Measurements from ENCODE around the gene CAMKMT.

The CAMKMT gene

DNA sequence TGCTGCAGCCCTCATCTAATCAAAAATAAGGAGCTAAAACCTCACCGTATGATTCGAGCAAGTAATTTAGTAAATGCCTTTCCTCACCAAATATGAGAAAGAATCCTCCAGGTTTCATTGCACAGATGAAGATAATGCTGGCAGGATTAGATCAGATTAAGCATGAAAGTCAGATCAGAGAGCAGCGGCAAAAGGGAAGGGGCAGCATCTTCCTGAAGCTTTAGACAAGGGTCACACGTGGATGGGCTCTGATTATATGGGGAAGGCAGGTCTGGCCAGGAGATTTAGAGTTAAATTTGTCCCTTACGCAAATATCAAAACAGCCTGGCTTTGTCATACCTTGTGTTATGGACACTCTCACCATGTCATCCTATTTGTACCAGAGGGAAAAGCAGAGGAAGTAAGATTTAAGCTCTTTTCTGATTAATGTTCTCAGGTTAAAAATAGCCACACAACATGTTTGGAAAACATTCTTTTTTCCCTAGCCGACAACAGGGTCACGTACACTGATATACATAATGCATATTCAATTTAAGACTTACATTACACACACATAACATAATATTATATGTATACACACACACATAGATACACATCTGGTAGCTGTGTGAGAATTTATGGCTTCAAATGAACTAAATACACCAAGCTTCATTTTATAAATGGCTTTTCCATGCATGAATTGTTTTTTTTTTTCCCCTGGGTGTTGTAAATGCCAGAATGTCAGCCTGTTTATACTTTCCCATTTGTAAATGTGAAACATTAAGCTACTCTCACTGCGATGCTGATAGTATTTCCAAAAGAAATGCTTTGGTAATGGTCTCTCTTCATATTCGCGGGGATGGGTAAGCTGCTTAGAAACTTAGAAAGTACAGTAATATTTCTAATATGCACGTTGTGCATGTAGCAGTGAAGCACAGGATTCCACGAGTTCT is 383.5 kb downstream of the CAMKMT start:
- no peak for DNase-seq (ENCODE audit: low read depth)

DNA sequence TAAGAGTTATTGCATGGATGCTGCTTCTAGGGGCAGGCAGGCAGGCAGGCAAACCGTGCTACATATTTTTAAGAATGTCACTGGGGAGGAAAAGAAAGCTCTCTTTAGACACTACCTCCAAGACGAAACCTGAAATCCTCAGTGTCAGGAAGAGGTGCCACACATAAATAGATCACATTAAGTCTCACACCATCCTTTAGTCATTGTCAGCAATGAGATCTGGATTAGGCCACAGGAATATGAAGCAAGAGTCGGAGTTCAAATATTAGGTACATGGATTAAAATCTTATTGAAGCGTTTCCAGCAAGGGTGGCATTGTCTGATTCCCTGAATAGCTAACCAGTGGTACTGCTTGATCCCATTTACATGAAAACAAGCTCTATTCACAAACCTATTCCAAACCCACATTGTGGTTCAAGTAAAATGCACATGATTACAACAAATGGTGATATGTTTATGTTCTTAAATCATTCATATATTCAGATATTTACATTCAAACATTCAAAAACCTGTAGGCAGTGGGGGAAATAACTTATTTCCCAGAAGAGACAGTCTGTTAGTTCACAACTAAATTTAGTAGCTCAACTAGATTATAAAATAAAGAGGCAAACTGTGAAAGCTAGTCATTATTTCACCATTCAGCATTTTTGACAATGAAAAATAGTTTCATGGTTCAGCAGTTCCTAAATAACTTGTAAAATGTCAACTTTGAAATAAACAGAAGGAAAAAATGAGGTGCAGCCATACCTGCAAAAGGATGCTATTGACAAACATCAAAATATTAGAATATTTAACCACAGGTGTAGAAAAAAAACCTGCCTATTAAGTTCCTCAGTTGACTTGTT is 384.4 kb downstream of the CAMKMT start:
- no peak for DNase-seq (ENCODE audit: low read depth)

DNA sequence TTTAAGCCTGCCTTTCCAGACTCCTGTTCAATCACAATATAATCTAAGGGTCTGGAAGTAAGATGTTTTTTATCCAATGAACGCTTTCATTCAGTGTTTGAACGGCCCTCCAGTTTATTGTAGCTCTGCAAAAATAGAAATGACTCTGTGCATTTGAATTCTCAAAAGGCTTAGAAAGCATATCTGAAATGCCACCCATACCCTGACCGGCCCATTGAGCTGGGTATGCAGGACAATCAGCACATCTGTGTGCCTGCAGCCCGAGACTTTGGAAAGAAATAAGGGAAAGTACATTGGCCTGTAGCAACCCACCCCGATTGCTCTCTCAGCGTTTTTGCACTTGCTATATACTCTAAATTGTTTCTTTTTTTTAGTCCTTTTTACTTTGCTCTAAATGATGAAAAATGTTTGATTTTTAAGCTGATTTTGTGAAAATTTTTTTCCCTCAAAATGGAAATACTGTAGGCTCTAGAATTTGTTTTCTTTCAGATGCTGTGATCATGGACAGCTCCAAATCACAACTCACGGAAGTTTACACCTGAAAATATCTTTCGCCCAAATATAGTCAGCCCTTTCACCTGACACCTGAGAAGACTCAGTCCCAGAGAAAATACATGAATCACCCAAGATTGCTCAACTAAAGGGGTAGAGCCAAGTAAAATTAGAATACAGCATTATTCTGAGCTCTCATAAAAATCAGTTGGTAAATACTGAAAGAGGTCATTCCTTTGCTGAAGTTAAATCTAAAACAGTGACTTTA is 385.3 kb downstream of the CAMKMT start:
- DNase-seq (ENCODE audit: low read depth): no peak

DNA sequence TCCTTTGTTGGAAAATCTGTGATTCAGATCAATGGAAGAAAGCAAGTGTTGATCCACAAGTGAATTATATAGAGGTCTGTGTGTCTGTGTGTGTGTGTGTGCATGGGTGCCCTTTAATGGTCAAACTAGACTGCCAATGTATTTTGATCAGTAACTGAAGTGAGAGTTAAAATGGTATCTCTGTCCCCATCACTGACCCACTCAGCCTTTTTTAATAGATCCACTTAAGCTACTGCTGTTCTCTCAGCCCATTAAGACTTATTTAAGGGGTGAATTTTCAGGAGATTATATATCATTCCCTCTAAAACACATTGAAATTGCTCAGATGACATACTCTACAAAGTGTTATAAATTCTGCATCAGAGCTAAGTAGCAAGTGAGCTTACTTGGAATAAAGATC is 386.0 kb downstream of the CAMKMT start:
- DNase-seq (ENCODE audit: low read depth): no peak

DNA sequence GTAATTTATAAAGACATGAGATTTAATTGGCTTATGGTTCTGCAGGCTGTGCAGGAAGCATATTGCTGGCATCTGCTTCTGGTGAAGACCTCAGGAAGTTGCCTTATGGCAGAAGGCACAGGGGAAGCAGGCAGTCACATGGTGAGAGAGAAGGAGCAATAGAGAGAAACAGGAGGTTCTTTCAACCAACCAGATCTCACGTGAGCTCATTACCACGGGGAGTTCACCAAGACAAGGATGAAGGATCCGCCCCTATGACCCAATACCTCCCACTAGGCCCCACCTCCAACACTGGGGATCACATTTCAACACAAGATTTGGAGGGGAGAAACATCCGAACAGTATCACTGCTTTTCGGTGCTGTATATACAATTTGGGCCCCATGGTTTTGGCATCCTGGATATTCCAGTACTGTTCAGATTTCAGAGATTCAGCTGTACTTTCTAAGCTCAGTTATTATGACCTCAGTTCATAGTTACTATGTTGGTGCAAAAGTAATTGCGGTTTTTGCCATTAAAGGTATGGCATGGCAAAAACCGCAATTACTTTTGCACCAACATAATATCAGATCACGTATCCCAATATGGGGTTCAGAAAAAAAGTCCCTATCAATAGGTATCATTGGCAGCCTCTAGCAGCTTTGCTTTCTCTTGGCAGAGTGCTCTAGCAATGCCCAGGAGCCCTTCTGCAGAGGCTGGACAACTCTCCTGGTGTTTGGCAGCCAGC is 390.2 kb downstream of the CAMKMT start:
- no peak for DNase-seq (ENCODE audit: low read depth)

DNA sequence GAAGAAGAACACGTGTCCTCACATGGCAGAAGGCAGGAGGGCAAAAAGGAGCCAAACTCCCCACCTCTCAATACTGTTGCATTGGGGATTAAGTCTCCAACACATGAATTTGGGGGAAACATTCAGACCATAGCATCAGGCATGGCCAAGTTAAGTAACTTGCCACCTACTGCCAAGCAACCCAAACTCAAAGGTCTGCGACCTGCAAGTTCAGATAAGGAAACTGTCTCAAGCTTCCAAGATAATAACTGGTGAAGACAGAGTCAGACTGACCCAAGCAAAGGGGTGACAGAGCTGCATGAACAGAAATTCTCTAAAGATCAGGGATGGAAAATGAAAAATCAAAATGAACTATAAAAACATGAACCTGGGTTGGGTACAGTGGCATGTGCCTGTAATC is 391.0 kb downstream of the CAMKMT start:
- DNase-seq (ENCODE audit: low read depth): no peak

DNA sequence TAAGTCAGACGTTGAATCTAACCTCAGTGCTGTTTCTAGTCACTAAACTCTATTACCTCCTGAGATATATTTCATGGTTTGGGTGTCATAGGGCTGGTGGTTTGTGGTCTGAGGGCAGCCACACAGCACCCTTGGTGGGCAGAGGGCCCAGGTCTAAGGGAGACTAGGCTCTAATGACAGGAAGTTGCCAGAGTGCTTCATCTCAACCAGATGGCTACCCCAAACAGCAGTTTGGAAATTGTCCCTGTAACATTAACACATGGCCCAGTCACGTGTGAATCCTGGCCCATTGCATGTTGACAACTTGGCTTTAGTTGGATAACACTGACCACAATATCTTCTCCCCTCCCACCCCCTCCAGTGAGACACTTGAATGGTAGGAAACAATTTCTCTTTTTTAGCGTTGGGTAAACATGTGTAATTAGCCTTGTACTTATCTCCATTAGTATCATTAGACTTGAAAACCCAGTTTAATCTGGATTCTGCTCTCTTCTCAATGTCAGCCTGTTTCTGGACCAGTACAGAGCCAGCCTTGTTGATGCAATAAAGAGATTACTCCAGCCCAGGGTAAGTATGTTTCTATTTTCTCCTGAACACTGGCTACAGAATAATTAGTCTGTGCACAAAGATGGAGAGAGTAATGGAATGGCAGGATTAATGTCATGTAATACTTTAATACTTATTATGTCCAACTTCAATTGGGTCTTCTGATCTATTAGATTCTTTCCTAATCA is 392.0 kb downstream of the CAMKMT start:
- no peak for DNase-seq (ENCODE audit: low read depth)

DNA sequence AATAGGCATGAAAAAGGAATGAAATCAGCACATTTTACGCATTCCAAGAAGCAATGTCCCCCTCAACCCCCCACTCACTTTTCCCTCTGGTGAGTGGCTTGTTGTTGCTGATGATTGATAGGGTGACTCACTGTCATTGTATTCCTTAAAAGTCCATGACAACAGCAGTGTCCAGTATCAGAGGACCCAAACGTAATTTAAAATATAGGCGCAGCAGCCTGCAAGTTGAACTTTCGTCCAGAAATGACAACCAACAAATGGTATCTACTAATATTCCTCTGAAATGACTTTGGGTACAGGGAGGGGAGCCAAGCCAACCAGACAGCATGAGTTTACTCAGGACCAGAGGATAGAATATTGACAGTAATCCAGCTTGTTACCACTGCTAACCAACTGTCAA is 396.8 kb downstream of the CAMKMT start:
- DNase-seq (ENCODE audit: low read depth): no peak

DNA sequence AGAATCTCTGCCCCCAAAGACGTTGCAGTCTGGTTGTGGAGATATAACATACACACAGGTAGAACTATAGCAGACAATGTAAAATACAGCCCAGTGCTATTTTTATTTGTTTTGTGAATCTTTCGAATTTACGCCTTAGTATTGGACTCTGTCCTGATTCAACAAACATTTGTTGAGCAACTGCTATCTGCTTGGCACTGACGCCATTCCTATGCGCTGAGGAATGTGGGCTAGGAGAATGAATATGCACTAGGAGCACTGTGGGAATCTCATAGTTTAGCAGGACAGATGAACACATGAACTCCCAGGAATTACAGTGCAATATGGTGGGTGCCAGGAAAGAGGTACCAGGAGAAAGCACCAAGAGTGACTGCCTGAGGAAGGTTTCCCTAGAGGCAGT is 398.1 kb downstream of the CAMKMT start:
- DNase-seq (ENCODE audit: low read depth): no peak

DNA sequence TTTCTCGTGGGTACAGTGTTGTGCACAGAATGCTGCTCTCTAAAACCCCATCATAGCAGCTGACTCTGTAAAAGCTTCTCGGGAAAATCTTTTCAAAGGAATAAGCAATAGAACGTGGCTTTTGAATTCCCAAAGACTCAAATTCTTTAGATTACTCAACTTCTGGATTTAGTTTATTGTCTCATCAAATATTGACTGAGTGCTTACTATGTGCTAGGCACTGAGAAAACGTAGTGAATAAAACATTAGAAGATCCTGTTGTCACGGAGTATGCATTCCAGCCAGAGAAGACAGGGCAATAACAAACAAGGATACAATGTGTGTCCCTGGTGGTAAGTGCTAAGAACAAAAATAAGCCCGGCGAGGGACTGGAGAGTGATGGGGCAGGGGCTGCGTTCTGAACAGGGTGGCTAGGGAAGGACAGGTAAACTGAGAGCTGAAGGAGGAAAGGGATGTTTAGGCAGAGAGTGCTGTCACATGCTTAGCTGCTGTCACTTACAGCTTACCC is 401.6 kb downstream of the CAMKMT start:
- no peak for DNase-seq (ENCODE audit: low read depth)

DNA sequence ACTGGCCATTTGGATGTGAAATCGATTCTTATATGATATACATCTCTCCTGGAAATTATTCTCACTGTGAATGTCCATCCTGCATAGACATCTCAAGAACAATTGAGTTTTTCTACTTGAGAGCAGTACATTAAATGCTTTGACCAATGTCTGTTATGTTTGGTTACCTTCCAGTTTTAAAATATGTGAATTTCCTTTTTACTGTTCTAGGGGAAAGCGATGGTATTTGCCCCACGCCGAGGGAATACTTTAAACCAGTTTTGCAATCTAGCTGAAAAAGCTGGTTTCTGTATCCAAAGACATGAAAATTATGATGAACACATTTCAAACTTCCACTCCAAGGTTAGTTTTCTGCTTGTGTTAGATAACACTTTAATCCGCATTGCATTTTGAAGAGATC is 404.5 kb downstream of the CAMKMT start:
- no peak for DNase-seq (ENCODE audit: low read depth)

DNA sequence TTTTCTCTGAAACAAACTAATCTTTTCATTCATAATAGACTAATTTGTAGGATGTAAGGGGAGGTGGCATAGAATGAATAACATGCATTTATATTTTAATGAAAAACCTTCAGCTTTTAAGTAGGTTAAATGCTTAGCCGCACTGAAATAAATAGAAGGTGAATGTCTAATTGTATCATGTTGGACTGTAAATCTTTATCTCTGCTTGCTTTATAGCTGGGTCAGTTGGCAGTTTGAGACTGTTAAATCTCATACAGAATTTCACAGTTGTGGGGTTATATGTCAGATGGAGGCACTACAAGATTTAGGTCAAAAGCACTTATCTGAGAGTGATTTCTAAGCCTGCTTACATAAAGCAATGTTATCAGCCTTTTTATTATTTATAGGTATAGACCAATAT is 405.0 kb downstream of the CAMKMT start:
- DNase-seq (ENCODE audit: low read depth): no peak

DNA sequence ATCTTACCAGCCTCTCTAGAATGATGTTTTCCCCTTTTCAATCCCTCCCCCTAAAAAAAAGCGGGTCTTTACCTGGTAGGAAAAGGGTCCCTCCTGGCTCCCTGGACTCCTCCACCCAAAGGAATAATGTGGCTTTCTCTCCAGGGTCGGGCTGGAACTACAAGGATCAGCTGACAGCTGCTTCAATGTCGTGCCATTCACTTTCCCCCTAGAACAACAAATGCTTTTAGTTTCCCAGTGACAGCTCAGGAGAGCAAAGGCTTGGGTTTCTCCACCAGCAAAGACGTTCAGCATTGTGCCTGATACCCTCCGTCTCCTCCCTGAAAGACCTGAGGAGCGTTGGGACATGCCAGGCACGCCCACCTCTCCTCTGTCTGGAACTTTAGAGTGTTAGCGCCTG is 405.9 kb downstream of the CAMKMT start:
- no peak for DNase-seq (ENCODE audit: low read depth)

DNA sequence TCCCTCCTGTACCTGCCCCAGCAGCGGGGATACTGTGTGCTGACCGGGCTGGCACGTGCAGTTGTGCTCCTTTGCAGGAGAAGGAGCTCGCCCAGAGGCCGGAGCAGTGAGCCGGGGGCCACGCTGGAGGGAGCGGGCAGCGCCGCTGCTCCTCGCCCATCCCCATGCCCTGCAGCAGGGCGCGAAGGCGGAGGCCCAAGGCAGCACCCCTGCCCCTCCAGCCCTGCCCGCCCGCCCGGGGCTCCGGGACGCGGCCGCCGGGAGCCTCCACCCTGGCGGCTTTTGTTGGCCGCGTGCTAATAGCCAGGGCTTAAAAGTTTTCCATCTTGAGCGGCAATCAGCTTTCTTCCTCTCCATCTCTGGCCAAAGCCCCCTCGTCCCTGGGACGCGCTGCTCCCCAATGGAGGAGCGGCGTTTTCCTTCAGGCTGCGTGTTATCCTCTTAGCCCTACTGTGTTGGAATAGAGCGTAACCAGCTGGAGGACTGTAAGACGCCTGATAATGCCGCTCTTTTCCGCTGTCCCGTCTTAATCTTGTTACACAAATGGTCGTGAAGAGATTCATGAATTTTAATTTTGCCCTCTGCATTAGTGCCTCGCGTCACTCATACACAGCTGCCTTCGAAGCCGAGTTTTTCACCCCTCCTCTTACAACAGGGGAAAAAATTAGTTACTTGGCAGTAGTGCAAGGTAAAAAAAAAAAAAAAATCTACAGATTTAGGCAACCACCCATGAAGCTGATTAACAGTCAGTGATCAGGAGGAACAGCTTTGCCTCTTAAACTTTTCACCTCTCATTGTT is 406.9 kb downstream of the CAMKMT start:
- DNase-seq (ENCODE audit: low read depth): no peak

DNA sequence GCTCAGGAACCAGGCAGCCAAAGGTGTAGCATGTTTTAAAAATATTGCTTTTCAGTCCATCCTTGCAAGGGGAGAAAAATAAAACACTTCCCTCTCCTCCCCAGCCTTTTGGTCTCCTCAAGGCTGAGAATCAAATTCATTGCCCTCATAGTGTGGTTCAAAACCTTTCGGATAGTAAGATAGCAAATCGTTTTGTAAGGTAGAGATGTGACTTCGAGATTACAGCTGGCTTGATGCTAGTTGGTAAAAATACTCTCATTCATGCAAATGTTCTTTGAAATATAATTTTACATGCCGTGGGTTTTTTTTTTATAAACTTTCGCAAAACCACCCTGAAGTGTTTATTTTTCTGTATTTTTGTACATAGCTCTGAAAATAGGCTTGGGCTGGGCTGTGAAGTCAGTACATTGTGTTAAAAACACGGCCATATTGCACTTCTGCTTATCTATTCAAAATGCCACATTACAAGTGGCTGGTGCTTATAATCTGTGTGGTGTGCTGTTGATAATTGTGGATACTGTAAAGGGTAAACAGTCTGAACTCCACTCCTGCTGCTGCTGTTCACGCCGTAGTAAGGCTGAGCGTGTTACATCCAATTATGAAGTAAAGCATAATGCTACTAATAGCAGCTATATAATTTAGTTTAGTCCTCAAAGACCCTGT is 407.7 kb downstream of the CAMKMT start:
- no peak for DNase-seq (ENCODE audit: low read depth)

DNA sequence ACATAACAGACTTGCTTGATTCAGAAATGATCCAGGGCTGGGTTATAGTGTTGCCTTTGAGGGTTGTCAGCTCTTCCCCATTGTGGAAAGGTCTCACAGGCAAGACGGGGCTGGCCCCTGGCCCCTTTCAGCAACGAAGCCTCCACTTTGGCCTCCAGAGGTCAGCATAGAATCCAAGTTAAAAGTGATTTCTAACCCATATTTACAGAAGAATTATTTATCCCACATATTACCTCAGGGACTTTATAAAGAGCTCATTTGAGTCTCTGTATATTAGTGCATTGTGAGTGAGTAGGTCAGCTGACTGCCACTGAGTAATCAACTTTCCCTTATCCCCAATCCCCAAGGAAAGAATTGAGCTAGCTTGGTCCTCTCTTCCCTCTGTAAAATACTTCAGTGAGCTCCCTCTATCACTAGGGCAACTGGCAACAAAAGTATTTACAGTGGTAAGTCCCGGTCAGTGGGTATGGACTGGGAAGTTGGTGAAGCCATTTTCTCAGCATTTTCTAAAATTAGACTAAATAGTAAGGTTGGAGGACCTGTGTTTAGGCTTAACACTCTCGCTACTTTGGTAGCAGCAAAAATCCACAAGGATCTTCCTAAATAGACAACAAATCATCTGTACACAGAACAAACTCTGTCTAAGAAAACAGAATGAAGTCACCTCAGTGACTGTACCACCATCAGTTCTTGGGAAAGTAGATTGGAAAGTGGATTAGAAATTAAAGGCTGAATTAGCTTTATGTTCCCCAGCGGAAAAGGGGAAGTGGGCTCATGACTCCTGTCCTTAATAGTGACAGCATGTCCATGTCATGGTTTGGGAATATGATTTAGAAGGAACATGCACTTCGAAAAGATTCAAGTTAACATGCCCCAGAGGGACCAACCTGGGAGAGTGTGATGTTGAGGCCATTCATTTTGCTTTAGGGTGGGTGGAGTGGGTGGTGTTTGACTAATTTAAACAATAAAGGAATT is 408.8 kb downstream of the CAMKMT start:
- DNase-seq (ENCODE audit: low read depth): no peak

DNA sequence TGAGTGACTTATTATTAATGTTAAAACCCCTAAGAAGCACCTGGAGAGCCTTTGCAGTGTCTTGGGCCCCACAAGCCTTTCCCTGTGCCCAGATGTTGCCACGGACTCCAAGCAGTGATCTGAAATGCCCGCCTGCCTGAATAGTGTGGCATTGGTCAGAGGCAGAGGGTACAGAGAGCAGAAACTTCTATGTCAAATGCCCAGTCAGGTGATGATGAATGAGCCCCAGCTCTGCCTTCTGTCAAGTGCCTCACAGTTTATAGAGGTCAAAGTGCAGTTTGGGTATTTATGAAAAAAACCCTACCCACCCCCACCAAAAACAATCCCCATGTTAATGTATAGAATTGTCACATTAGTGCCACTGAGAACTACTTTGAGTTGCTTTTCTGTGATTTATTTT is 409.8 kb downstream of the CAMKMT start:
- DNase-seq (ENCODE audit: low read depth): no peak

DNA sequence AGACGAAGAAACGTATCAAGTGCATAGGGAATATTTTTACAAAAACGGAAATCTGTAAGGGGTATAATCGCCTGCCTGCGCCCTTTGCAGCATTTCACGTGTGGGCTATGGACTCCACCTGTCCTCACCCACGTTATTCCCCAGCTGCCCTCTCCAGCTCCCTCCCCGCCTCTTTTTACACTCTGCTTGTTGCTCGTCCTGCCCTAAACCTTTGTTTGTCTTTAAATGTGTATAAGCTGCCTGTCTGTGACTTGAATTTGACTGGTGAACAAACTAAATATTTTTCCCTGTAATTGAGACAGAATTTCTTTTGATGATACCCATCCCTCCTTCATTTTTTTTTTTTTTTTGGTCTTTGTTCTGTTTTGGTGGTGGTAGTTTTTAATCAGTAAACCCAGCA is 410.4 kb downstream of the CAMKMT start:
- no peak for DNase-seq (ENCODE audit: low read depth)

Data from HS-5 (cell line).